GM21529 (cell line): ENCODE data around the gene HPCA.

ENCODE experiments used
- ATAC-seq: cut with Tn5 transposase; IDR thresholded peaks from one replicate; pipeline ENCODE4 v1.9.1; 2021; ENCODE audit not compliant: unreplicated experiment

Gene HPCA

GRCh38 chr1:32870615-32871363 lies 15.5 kb upstream of the HPCA start, which contains the start of gene FNDC5:
TSS of gene FNDC5 (minus strand) at chr1:32870912.
- ATAC-seq: no peak

- no peak for ATAC-seq
These were observed 14.7 kb upstream of the HPCA start for GRCh38 chr1:32871364-32872191.

- ATAC-seq: no peak
These were observed 14.2 kb upstream of the HPCA start for GRCh38 chr1:32872192-32872460.

- no peak for ATAC-seq
These were observed 12.8 kb upstream of the HPCA start for GRCh38 chr1:32873484-32873883.

- ATAC-seq: no peak
These were observed 11.2 kb upstream of the HPCA start for GRCh38 chr1:32874860-32875752.

GRCh38 chr1:32876341-32877210 lies 9.7 kb upstream of the HPCA start:
- ATAC-seq: no peak

- no peak for ATAC-seq
These were observed 8.8 kb upstream of the HPCA start for GRCh38 chr1:32877211-32878110.

GRCh38 chr1:32878183-32878582 lies 8.1 kb upstream of the HPCA start:
- no peak for ATAC-seq

GRCh38 chr1:32878637-32879041 lies 7.7 kb upstream of the HPCA start:
- ATAC-seq: no peak

GRCh38 chr1:32881291-32881690 lies 5.0 kb upstream of the HPCA start:
- ATAC-seq: no peak

- no peak for ATAC-seq
These were observed 4.1 kb upstream of the HPCA start for GRCh38 chr1:32881871-32882850.

- no peak for ATAC-seq
These were observed 2.8 kb upstream of the HPCA start for GRCh38 chr1:32883338-32884031.

- no peak for ATAC-seq
These were observed 2.3 kb upstream of the HPCA start for GRCh38 chr1:32884032-32884372.

- ATAC-seq: no peak
These were observed 1.6 kb upstream of the HPCA start for GRCh38 chr1:32884726-32885125.

GRCh38 chr1:32885676-32886003 lies 651 bp upstream of the HPCA start:
- ATAC-seq: no peak

GRCh38 chr1:32886828-32887414 lies 630 bp downstream of the HPCA start:
- ATAC-seq: no peak

- ATAC-seq: no peak
These were observed 1.3 kb downstream of the HPCA start for GRCh38 chr1:32887623-32888022.

GRCh38 chr1:32888134-32888533 lies 1.8 kb downstream of the HPCA start:
- ATAC-seq: no peak
